NB4 (cell line): ENCODE measurements around the gene TFPI.

Source experiments
- POLR2A ChIP-seq: IDR thresholded peaks from 2 replicates; pipeline ENCODE4 v1.6.1; 2011; ENCODE audit warnings: mild to moderate bottlenecking; ENCODE audit not compliant: insufficient read length; ENCODE audit errors: extremely low read depth
- TF ChIP-seq, protein P1 (sequence below): IDR thresholded peaks from one replicate; pipeline ENCODE4 v1.5.1; 2012; ENCODE audit warnings: low read depth, low read length

DNA sequence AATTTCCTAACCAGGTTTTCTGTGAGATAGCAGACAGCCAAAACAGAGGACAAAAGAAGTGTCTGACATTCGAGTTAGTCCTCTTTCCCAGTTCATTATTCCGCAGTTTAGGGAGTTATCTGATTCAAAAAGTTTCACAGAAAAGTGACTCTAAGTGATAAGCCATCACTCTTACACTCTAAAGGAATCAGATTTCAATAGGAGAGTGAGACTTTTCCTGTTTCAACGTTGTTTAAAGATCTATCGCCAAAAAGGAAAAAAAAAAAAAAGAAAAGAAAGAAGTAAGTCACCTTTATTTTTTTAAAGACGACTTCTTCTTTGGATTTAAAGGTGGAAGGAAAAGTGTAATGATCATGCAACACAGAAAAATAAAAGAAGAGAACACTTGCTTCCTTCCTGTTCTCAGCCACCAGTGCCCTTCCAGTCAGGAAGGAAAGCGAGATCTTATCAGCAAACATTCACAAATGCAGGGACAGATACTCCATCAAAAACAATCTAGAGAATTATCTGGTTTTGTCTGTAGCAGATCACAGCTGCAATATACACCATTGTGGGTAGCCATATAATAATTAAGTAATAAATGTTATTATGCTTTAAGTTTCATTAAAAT is 49.8 kb downstream of the TFPI start:
- TF ChIP-seq, protein P1, sequence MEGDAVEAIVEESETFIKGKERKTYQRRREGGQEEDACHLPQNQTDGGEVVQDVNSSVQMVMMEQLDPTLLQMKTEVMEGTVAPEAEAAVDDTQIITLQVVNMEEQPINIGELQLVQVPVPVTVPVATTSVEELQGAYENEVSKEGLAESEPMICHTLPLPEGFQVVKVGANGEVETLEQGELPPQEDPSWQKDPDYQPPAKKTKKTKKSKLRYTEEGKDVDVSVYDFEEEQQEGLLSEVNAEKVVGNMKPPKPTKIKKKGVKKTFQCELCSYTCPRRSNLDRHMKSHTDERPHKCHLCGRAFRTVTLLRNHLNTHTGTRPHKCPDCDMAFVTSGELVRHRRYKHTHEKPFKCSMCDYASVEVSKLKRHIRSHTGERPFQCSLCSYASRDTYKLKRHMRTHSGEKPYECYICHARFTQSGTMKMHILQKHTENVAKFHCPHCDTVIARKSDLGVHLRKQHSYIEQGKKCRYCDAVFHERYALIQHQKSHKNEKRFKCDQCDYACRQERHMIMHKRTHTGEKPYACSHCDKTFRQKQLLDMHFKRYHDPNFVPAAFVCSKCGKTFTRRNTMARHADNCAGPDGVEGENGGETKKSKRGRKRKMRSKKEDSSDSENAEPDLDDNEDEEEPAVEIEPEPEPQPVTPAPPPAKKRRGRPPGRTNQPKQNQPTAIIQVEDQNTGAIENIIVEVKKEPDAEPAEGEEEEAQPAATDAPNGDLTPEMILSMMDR = no peak
- no peak for TF ChIP-seq POLR2A
